Measurements from ENCODE around the gene NFATC1.

The NFATC1 gene

GRCh38 chr18:79405781-79406575 is 10.2 kb downstream of the NFATC1 start:
- DNase-seq, result peak; percentile 84

DNA sequence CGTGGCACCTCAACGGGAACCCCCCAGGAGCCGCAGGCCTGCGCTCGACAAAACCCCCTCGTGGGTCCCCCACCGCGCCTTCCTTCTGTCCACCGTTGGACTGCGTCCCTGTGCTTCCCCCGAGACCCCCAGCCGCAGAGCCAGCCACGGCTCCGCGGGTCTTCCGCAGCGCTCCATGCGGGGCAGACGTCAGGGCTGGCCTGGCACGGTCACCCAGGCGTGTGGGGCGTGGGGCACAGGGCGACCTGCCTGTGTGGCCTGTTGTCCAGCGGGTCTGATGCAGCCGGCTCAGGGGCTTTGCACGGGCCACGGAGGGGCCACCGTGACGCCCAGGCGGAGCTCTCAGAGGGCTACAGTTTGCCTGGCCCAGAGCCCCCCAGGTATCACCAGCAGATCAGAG is 11.0 kb downstream of the NFATC1 start:
- DNase-seq, result peak; percentile 28

GRCh38 chr18:79409313-79409712 is 13.6 kb downstream of the NFATC1 start:
- no peak for DNase-seq

GRCh38 chr18:79410171-79410641 is 14.5 kb downstream of the NFATC1 start:
- peak; percentile 23 for DNase-seq

DNA sequence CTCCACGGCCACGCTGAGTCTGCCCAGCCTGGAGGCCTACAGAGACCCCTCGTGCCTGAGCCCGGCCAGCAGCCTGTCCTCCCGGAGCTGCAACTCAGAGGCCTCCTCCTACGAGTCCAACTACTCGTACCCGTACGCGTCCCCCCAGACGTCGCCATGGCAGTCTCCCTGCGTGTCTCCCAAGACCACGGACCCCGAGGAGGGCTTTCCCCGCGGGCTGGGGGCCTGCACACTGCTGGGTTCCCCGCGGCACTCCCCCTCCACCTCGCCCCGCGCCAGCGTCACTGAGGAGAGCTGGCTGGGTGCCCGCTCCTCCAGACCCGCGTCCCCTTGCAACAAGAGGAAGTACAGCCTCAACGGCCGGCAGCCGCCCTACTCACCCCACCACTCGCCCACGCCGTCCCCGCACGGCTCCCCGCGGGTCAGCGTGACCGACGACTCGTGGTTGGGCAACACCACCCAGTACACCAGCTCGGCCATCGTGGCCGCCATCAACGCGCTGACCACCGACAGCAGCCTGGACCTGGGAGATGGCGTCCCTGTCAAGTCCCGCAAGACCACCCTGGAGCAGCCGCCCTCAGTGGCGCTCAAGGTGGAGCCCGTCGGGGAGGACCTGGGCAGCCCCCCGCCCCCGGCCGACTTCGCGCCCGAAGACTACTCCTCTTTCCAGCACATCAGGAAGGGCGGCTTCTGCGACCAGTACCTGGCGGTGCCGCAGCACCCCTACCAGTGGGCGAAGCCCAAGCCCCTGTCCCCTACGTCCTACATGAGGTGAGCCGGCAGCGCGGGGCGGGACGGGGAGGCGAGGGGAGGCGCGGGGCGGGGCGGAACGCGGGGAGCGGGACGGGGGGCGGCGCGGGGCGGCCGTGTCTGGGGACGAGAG is 15.2 kb downstream of the NFATC1 start:
- peak; percentile 31 for DNase-seq

GRCh38 chr18:79411614-79412526 is 16.1 kb downstream of the NFATC1 start:
- DNase-seq, result peak; percentile 31

DNA sequence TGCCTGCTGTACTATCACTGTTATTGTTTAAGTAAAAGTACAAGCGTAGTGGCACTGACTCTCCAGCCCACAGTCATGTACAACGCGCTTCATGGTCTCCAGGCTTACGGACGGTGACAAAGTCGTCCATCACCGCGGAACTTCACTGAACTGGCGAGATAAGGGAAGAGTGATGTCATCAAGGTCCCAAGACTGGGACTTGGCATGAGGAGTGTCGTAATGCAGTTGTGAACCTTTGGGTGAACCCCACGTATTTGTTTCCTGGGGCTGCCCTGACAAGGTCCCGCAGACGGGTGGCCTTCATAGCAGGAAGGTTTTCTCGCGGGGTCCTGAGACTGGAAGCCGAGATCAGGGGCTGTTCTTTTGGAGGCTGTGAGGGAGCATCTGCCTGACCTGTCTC is 17.3 kb downstream of the NFATC1 start:
- DNase-seq, result peak; percentile 32

- DNase-seq, result no peak
These were observed 17.7 kb downstream of the NFATC1 start for GRCh38 chr18:79413426-79413825.

- peak; percentile 19 for DNase-seq
These were observed 18.2 kb downstream of the NFATC1 start for GRCh38 chr18:79413901-79414300.

DNA sequence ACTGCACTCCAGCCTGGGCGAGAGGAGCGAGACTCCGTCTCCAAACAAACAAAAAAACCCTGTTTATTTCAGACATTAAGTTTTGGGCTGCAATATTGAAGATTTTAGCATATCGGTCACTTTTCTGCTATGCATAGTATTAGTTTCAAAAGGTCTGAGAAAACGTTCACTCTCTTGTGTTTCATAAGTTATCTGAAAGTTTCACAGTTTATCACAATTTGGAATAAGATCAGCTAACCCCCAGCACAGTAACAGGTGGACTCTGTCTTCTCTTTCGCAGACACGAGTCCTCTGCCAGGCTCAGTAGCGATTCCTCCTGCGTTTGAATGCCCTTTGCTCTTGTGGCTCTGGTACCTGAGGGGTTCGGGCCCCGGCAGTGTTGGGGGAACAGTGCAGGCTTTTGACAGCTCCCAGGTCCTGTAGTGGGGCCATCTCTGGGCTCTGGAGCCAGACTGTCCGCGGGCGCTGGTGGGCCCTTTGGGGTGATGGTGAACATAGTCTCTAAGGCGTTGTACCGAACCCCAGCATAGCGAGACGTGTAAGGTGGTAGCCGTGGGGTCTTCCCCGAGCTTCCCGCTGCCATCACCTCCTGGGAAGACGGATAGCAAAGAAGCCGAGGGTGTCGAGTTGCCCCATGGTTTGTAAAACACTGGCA is 20.4 kb downstream of the NFATC1 start:
- no peak for DNase-seq

DNA sequence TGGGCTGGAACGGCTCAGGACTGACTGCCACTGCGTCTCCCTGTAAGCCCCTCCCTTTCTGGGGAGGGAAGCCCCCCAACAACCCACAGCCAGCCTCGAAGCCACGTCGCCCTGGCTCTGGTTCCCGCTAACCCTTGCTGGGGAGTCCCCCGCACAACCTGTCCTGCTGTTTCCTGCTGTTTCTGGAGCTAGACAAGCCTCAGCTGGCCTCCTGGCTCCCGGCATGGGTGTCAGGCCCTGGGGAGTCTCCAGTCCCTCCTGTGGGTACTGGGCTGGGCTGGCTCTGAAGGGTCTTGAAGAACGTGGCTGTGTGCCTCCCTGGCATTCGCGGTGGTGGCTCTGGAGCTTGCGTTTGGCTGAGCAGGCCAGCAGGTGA is 20.9 kb downstream of the NFATC1 start:
- DNase-seq, result no peak

- DNase-seq, result no peak
These were observed 22.5 kb downstream of the NFATC1 start for GRCh38 chr18:79418236-79418635.

DNA sequence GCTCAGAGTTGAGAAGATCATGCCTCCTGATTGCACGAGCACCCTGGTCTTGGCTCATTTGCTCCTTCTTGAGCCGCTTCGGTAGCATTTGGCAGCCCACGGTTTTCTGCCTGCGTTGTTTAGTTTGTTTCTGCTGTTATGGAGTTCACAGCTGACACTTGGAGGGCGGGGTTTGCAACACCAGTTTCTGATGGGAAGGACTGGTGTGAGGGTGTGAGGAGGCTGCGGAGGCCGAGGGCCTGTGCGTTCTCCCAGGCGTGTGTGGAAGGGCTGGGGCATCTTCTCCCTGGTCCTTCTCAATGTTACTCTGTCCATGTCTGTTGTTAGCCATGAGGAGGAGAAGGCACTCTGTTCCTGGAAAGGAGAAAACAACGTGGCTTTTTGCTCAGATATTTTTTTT is 22.9 kb downstream of the NFATC1 start:
- no peak for DNase-seq

DNA sequence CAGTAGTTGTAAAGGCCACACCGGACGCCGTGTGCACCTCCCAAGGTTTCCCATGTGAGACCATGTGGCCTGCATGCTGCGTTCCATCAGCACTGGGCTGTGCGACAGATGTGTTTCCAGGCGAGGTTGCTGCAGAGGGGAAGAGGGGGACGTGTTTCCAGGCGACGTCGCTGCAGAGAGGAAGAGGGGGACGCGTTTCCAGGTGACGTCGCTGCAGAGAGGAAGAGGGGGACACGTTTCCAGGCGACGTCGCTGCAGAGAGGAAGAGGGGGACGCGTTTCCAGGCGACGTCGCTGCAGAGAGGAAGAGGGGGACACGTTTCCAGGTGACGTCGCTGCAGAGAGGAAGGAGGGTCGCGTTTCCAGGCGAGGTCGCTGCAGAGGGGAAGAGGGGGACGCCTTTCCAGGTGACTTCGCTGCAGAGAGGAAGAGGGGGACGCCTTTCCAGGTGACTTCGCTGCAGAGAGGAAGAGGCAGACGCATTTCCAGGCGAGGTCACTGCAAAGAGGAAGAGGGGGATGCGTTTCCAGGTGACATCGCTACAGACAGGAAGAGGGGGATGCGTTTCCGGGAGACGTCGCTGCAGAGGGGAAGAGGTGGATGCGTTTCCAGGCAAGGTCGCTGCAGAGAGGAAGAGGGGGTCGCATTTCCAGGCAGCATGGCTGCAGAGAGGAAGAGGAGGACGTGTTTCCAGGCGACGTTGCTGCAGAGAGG is 24.5 kb downstream of the NFATC1 start:
- no peak for DNase-seq

DNA sequence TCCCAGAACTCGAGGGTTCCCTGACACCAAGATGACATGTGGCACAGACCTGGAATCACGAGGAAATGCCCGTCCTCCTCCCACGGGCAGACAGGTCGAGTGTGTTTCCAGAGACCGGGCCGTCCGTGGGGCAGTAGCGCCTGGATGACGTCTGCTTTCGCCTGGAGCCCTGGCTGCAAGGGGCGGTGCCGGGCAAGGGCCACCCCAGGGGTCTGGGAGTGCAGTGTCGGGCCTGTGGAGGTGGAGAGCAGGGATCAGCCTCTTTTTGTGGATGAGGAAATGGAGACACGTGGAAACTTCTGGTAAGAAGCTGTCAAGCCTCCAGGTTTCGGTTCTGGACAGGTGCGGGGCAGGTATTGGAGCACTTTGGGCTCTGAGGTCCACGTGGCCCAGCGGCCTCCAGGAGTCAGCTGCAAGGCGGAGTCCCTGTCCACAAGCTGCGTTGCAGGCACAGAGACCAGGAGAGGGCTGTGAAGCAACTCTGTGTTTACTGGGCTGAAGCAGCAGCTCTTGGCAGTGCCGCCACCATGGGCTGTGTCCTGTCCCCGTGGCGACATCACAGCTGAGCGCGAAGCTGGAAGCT is 25.6 kb downstream of the NFATC1 start:
- DNase-seq, result no peak

DNA sequence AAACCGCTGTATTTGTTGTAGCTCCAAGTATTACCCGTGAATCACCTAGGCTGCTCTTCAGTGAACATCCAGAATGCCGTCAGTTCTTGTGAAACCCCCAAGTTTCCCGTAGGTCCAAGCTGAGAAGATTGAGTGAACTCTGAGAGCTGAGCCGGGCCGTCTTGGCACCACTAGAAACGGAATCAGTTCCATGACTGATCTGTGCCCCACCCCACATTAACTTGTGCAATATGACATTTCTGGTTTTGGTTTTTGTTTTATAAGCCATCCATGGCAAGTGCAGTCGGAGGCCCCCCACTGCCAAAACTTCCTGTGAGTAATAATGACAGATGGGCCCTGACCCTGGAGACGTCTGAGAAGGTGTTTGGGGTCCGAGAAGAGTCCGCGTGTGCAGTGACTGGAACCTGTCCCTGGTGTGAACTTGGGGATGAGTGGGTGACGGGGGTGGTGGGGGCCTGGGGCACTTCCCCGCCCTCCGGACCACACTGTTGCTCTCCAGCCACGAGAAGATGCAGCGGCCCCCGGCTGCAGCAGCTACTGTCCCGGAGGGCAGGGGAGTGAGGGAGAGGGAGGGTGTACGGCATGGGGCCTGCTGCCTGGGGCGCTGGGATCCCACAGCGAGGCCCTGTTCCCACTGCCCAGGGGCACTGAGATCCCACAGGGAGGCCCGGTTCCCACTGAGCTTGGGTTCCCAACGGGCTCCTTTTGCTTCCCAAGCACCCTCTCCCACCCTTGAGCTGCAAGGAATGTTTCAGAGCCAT is 26.5 kb downstream of the NFATC1 start:
- no peak for DNase-seq

GRCh38 chr18:79422783-79423165 is 27.0 kb downstream of the NFATC1 start:
- no peak for DNase-seq

- no peak for DNase-seq
These were observed 27.7 kb downstream of the NFATC1 start for GRCh38 chr18:79423211-79424007.

GRCh38 chr18:79424008-79424565 is 28.4 kb downstream of the NFATC1 start:
- DNase-seq, result no peak
